ENCODE results near the gene NUP98.
"Not testable (repeated sequence)": the region's sequence is repeated elsewhere in the genome, so short reads cannot be mapped to it uniquely, and the experiment has no call there.

NUP98 gene

DNA sequence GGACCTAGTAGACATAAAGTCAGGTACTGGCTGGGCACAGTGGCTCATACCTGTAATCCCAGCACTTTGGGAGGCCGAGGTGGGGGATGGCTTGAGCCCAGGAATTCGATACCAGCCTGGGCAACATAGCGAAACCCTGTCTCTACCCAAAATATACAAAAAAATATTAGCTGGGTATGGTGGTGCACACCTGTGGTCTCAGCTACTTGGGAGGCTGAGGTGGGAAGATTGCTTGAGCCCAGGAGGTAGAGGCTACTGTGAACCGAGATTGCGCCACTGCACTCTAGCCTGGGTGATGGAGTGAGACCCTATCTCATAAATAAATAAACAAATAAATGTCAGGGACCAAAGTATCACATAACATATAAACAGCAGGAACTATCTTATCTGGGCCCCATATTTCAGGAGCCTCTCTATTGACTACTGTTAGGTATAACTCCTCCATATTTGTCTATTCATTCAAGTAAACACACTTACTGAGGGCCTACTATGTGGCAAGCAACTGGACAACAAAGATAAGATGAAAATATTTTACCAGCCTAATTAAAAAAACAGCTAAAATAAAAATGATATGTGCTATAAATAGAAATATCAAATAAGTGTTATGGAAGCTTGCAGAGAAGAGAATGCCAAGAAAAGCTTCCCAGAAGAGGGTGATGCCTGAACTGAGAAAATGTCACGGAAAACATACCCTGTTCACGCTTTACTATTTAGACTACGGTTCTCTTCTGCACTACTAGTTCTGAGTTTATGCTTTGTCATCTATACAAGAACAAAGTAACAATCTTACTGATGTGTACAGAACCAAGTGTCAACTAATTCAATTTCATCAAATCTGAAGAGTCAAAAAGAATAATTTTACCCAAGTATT is 2.0 kb downstream of the NUP98 start:
- H3K27me3 Mint-ChIP-seq = no peaks in the 10 kb centered on the region
- no peak for ATAC-seq
- no peaks in the 10 kb centered on the region for H3K9me3 Mint-ChIP-seq
- H3K4me1 Mint-ChIP-seq = peaks cover 58% of the 10 kb centered on the region
- H3K27ac Mint-ChIP-seq = no peak overlapping the region
- H3K4me3 Mint-ChIP-seq = peak overlapping the region; percentile 95 to 99
- DNase-seq = no peak

DNA sequence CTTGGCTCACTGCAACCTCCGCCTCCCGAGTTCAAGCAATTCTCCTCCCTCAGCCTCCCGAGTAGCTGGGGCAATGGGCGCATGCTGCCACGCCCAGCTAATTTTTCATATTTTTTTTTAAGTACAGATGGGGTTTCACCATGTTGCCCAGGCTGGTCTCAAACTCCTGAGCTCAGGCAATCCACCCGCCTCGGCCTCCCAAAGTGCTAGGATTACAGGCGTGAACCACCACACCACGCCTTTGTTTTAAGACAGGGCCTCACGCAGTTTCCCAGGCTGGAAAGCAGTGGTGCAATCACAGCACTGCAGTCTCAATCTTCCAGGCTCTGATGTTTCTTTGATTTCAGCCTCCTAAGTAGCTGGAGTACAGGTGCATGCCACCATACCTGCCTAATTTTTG is 3.0 kb downstream of the NUP98 start:
- Mint-ChIP-seq H3K27ac (peak overlapping the region in 1 of 2 donors; percentile 72), H3K4me1 (peaks cover 63% of the 10 kb centered on the region)
- not testable (repeated sequence) for H3K9me3 Mint-ChIP-seq, H3K27me3 Mint-ChIP-seq, DNase-seq, H3K4me3 Mint-ChIP-seq, ATAC-seq

DNA sequence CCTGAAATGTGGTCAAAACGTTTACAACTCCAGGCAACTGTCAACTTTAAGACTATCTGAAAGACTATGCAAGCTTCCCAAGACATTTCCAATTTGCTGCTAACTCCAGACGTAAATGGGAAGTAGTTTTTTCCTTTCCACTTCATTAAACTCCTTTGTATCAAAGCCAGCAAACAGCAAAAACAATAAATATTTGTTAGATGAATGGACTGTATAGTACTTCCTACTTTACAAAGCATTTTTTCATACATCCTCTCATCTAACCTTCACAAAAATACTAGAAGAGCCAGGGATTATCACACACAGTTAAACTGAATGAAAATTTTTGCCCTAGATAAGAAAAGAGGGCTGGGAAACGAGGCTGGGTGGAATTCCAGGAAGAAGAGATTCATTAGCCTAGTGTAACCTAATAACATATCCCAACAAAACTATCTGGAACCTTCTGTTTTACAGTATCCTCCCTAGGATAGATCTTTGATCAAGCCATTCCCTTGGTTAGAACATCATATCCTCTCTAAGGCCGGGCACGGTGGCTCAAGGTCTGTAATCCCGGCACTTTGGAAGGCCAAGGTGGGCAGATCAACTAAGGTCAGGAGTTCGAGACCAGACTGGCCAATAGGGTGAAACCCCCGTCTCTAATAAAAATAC is 10.4 kb downstream of the NUP98 start:
- Mint-ChIP-seq H3K4me3 (peak overlapping the region in 1 of 2 donors; percentile 30), H3K4me1 (peaks cover 86% of the 10 kb centered on the region), H3K9me3 (no peaks in the 10 kb centered on the region), H3K27ac (peak overlapping the region; percentile 44 to 79), H3K27me3 (no peaks in the 10 kb centered on the region)
- ATAC-seq = no peak
- DNase-seq = no peak

DNA sequence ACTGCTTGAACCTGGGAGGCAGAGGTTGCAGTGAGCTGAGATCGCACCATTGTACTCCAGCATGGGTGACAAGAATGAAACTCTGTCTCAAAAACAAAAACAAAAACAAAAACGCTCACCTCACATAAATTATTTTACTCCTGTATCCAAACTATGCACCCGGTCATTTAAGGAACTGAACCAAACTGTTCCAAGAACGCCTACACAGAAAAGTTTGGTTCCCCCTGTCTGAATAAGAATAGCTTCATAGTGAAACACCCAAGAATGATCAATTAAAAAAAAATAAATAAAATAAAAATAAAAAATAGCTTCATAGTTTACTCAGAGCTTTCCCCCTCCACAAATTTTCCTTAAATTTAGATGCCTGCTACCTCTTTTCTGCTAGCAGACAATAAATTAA is 13.7 kb downstream of the NUP98 start:
- Mint-ChIP-seq H3K4me3 (peak overlapping the region in 1 of 2 donors; percentile 55), H3K9me3 (no peaks in the 10 kb centered on the region), H3K27me3 (no peaks in the 10 kb centered on the region), H3K4me1 (peaks cover 68% of the 10 kb centered on the region), H3K27ac (peak overlapping the region in 1 of 2 donors; percentile 84)
- ATAC-seq = no peak
- no peak for DNase-seq

DNA sequence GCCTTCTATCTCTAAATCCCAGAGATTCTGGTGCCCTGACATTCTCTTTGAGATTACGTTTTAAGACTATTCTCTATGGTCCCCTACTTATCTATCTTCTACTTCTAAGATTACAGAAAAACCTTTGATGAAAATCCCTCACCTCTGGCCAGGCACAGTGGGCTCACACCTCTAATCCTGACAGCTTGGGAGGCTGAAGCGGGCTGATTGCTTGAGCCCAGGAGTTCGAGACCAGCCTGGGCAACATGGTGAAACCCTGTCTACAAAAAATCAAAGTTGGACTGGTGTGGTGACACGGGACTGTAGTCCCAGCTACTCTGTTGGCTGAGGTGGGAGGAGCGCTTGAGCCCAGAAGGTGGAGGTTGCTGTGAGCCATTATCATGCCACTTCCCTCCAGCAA is 14.4 kb downstream of the NUP98 start:
- DNase-seq (no peak), ATAC-seq (no peak)
- Mint-ChIP-seq H3K9me3 (no peaks in the 10 kb centered on the region), H3K27me3 (no peaks in the 10 kb centered on the region), H3K4me1 (peaks cover 65% of the 10 kb centered on the region), H3K27ac (peak overlapping the region in 1 of 2 donors; percentile 63), H3K4me3 (no peak overlapping the region)

DNA sequence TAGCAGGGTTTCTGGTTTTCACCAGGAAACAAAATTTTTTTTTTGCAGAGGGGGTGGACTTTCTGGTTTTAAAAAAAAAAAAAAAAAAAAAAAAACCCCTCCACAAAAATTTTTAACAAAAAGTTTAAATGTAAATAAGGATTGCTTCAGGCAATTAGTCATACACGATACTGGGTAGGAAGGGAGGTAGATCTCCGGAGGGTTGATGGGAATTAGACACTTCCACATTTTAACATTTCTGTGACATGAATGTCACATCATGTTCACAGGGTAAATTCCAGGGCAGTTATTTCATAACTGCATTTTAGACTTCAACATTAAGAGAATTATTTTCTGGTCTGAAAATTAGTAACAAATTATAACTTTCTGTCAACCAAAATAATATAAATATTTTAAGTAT is 15.9 kb downstream of the NUP98 start:
- H3K4me1 Mint-ChIP-seq = peaks cover 49% of the 10 kb centered on the region
- H3K9me3 Mint-ChIP-seq = no peaks in the 10 kb centered on the region
- H3K4me3 Mint-ChIP-seq = no peak overlapping the region
- peak overlapping the region in 1 of 2 donors; percentile 80 for H3K27ac Mint-ChIP-seq
- no peaks in the 10 kb centered on the region for H3K27me3 Mint-ChIP-seq
- DNase-seq (no peak), ATAC-seq (no peak)

DNA sequence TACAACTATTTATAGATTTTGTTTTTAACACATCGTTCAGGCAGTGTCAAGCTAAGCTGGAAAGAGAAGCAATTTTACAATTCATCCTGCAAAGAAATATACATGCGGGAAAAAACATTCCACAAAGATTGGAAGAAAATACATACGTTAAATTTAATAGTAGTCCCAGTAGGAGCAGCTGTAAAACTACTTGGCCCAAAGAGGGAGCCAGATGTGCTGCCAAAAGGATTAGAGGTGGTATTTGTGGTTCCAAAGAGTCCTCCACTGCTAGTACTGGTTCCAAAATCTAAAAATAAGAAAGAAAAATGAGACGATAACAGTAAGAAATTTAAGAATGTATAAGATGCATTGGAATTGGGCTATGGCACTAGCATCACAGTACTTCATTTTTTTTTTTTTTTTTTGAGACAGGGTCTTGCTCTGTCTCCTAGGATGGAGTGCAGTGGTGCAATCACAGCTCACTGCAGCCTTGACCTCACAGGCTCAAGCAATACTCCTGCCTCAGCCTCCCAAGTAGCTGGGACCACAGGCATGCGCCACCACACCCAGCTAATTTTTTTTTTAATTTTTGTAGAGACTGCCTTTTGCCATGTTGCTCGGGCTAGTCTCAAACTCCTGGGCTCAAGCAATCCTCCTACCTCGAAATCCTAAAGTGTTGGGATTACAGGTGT is 21.5 kb downstream of the NUP98 start:
- H3K27me3 Mint-ChIP-seq = no peaks in the 10 kb centered on the region
- no peak for ATAC-seq
- no peak overlapping the region for H3K27ac Mint-ChIP-seq
- no peaks in the 10 kb centered on the region for H3K9me3 Mint-ChIP-seq
- no peak overlapping the region for H3K4me3 Mint-ChIP-seq
- no peak for DNase-seq
- no peaks in the 10 kb centered on the region for H3K4me1 Mint-ChIP-seq

DNA sequence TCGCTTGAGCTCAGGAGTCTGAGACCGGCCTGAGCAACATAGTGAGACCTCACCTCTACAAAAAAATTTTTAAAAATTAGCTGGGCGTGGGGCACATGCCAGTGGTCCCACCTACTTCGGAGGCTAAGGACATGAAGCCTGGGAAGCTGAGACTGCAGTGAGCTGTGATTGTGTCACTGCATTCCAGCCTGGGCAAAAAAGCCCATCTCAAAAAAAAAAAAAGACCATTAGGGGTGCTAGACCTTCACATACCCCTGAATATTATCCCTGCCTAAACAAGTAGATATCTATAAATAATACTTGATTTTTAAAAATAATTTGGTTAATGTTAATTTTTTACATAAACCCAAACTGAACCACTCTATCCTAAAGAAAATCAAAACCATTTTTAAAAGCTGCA is 24.2 kb downstream of the NUP98 start:
- Mint-ChIP-seq H3K27ac (no peak overlapping the region), H3K4me3 (no peak overlapping the region), H3K4me1 (no peaks in the 10 kb centered on the region), H3K9me3 (no peaks in the 10 kb centered on the region), H3K27me3 (no peaks in the 10 kb centered on the region)
- no peak for ATAC-seq
- no peak for DNase-seq

DNA sequence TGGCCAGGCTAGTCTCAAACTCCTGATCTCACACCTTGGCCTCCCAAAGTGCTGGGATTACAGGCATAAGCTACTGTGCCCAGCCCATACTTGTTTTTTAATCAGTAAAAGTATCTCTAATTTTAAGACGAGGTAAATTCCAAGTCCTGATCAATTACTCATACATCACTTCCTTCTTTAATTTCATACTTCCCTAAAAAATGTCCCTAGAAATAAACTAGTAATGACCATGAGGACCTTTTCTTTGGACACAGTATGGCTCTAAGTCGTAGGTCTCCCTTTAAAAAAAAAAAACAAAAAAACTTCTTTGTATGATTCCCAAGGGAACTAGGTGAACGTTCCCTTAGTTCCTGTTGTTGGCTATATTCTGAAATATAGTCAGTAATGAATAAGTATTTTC is 29.8 kb downstream of the NUP98 start:
- Mint-ChIP-seq H3K27ac (no peak overlapping the region), H3K27me3 (no peaks in the 10 kb centered on the region), H3K4me3 (no peak overlapping the region), H3K9me3 (no peaks in the 10 kb centered on the region), H3K4me1 (no peaks in the 10 kb centered on the region)
- ATAC-seq (no peak), DNase-seq (no peak)

DNA sequence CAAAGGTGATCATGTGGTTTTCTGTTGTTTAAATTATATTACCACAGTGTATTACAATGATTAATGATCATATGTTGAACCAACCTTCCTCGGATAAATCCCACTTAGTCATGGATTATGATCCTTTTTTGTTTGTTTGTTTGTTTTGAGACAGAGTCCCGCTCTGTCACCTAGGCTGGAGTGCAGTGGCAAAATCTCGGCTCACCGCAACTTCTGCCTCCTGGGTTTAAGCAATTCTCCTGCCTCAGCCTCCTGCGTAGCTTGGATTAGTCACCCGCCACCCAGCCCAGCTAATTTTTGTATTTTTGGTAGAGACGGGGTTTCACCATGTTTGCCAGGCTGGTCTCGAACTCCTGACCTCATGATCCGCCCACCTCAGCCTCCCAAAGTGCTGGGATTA is 30.5 kb downstream of the NUP98 start:
- H3K4me1 Mint-ChIP-seq, DNase-seq, H3K27me3 Mint-ChIP-seq, H3K4me3 Mint-ChIP-seq, ATAC-seq, H3K9me3 Mint-ChIP-seq: not testable (repeated sequence)
- H3K27ac Mint-ChIP-seq = peak overlapping the region in 1 of 2 donors; percentile 42

DNA sequence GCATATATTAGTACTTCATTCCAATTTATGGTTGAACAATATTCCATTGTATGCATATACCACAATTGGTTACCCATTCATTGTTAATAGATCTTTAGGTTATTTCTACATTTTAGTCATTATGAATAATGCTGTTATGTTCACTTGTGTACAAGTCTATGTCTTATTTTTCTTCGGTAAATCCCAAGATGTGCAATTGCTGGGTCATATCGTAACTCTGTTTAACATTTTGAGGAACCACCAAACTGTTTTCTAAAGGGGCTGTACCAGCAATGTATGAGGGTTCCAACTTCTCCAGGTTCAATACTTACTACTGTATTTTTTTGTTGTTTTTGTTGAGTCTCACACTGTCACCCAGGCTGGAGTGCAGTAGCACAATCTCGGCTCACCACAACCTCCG is 33.1 kb downstream of the NUP98 start:
- ATAC-seq (no peak), DNase-seq (no peak)
- no peaks in the 10 kb centered on the region for H3K9me3 Mint-ChIP-seq
- peak overlapping the region in 1 of 2 donors; percentile 63 for H3K27ac Mint-ChIP-seq
- no peak overlapping the region for H3K4me3 Mint-ChIP-seq
- no peaks in the 10 kb centered on the region for H3K27me3 Mint-ChIP-seq
- H3K4me1 Mint-ChIP-seq = no peaks in the 10 kb centered on the region

DNA sequence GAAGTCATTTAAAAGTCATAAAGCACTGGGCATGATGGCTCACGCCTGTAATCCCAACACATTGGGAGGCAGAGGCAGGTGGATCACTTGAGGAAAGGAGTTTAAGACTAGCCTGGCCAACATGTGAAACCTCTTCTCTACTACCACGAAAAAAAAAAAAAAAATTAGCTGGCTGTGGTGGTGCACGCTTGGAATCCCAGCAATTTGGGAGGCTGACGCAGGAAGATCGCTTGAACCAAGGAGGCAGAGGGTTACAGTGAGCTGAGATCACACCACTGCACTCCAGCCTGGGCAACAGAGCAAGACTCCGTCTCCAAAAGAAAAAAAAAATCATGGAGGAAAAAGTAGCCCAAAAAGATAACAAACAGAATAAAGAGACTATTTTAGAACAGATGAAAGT is 42.2 kb downstream of the NUP98 start:
- no peaks in the 10 kb centered on the region for H3K27me3 Mint-ChIP-seq
- no peaks in the 10 kb centered on the region for H3K4me1 Mint-ChIP-seq
- H3K4me3 Mint-ChIP-seq = no peak overlapping the region
- peak overlapping the region in 1 of 2 donors; percentile 82 for H3K27ac Mint-ChIP-seq
- no peak for ATAC-seq
- no peak for DNase-seq
- no peaks in the 10 kb centered on the region for H3K9me3 Mint-ChIP-seq

DNA sequence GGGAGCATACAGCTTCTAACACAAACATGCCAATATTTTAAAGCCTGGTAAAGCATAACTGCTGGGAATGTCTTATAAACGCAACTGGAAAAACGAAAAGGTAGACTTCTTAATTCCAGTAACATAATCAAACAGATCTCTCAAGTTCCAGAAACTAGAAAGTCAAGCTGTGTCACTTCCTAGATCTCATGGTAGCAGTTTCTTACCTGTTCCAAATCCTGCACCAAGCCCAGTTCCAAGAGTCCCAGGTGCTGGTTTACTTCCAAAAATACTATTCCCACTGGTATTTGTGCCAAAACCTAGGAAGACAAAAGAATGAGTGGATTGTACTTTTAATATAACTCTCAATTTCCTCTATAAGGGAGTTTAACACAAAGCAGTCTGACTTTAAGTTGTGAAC is 44.2 kb downstream of the NUP98 start:
- H3K27me3 Mint-ChIP-seq = no peaks in the 10 kb centered on the region
- no peaks in the 10 kb centered on the region for H3K9me3 Mint-ChIP-seq
- H3K27ac Mint-ChIP-seq = peak overlapping the region in 1 of 2 donors; percentile 19
- H3K4me1 Mint-ChIP-seq = no peaks in the 10 kb centered on the region
- ATAC-seq (no peak), DNase-seq (no peak)
- H3K4me3 Mint-ChIP-seq = no peak overlapping the region

DNA sequence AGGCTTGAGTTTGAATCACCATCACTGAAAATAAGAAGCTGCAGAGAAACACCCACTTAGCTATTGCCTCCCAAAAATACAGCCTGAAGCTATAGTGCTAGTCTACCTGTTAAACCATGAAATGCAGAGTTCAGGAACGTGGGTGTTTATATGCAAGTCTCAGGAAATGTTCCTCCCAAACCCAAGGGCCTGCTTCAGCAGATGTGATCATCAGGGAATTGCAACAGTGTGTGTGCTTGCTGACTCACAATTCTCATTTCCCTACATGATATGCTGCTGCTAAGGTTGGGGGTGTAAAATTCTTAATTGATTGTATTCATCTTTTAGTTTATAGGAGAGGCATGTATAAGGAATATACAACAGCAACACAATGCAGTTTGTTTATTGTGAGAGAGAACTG is 49.6 kb downstream of the NUP98 start:
- no peaks in the 10 kb centered on the region for H3K27me3 Mint-ChIP-seq
- no peaks in the 10 kb centered on the region for H3K4me1 Mint-ChIP-seq
- no peak overlapping the region for H3K27ac Mint-ChIP-seq
- no peak overlapping the region for H3K4me3 Mint-ChIP-seq
- no peaks in the 10 kb centered on the region for H3K9me3 Mint-ChIP-seq
- no peak for ATAC-seq
- DNase-seq = no peak

DNA sequence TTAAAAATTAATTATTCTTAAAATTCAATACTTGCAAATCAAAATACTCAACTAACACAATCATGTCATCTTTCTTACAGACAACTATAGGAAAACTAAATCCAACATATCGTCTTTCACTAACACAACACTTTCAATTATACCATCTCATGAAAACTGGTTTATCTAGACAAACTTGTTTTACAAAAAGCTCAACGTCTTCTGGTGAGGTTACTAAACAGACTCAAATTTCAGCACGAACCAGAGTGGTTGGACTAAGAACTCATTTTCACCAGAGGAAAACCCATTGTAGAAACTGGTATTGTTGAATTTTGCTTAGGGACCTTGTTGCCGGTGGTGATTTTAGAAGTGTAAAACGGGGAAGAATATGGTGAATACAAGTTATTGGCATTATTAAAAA is 52.2 kb downstream of the NUP98 start:
- H3K27ac Mint-ChIP-seq = no peak overlapping the region
- H3K9me3 Mint-ChIP-seq = no peaks in the 10 kb centered on the region
- ATAC-seq (no peak), DNase-seq (no peak)
- H3K4me1 Mint-ChIP-seq = no peaks in the 10 kb centered on the region
- H3K4me3 Mint-ChIP-seq = no peak overlapping the region
- no peaks in the 10 kb centered on the region for H3K27me3 Mint-ChIP-seq

DNA sequence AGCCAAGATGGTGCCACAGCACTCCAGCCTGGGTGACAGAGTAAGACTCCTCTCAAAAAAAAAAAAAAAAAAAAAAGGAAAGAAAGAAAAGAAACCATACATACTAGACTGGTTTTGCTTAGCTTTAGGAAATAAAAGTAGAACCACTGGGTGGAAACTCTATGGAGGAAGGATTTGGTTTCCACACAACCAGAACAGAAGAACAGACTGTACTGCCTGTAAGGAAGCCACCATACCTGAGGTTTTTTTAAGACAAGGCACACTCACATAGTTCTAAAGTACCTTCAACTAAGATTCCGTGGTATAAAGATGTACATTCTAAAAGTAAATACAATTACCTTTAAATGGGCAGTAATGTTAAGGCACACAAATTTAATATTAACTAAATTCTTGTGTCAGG is 58.6 kb downstream of the NUP98 start:
- no peaks in the 10 kb centered on the region for H3K9me3 Mint-ChIP-seq
- no peaks in the 10 kb centered on the region for H3K27me3 Mint-ChIP-seq
- no peak overlapping the region for H3K4me3 Mint-ChIP-seq
- H3K4me1 Mint-ChIP-seq = no peaks in the 10 kb centered on the region
- DNase-seq (no peak), ATAC-seq (no peak)
- H3K27ac Mint-ChIP-seq = peak overlapping the region; percentile 19 to 63
